Endothelial cell of umbilical vein (primary cell): Measurements from ENCODE around the gene MEAK7.

ENCODE experiments used
- CTCF ChIP-seq, 2 donors: IDR thresholded peaks; 1 replicate in 1 of 2; 2 replicates in 1 of 2; pipeline ENCODE4 v1.5.1; 2011; ENCODE audit warnings: low read length in 2 of 2, mild to moderate bottlenecking in 2 of 2, moderate library complexity in 2 of 2, control low read depth in 1 of 2, inconsistent platforms in 1 of 2, low read depth in 1 of 2; ENCODE audit not compliant: insufficient read depth in 1 of 2; ENCODE audit errors: extremely low read depth in 1 of 2
- EZH2 ChIP-seq: IDR thresholded peaks from 2 replicates; pipeline ENCODE4 v1.6.1; 2012; ENCODE audit warnings: borderline replicate concordance, low read depth, mild to moderate bottlenecking, moderate library complexity, low read length, inconsistent platforms; ENCODE audit not compliant: severe bottlenecking
- JUN ChIP-seq: IDR thresholded peaks from 2 replicates; pipeline ENCODE4 v1.6.1; 2011; ENCODE audit warnings: borderline replicate concordance, low read depth; ENCODE audit not compliant: insufficient read length, insufficient read depth
- MAX ChIP-seq: IDR thresholded peaks from 2 replicates; pipeline ENCODE4 v1.6.1; 2011; ENCODE audit not compliant: insufficient read depth, insufficient read length
- POLR2A ChIP-seq: IDR thresholded peaks from 2 replicates; pipeline ENCODE4 v1.6.1; 2012; ENCODE audit warnings: low read depth, mild to moderate bottlenecking, control low read depth, low read length
- POLR2AphosphoS5 ChIP-seq: IDR thresholded peaks from 2 replicates; pipeline ENCODE4 v1.6.1; 2012; ENCODE audit warnings: low read depth, mild to moderate bottlenecking, control low read depth, low read length, moderate library complexity; ENCODE audit not compliant: insufficient read depth

- no peak for TF ChIP-seq EZH2
- TF ChIP-seq CTCF (IDR thresholded peaks at IDR 0.05; ENCODE audit: extremely low read depth in 1 of 2, insufficient read depth in 1 of 2, low read depth in 1 of 2, low read length in 2 of 2) = no peak
- TF ChIP-seq POLR2A = no peak
- TF ChIP-seq POLR2AphosphoS5 = no peak
- TF ChIP-seq JUN = no peak
- no peak for TF ChIP-seq MAX
Observed at GRCh38 chr16:84553873-84554399, 49.5 kb upstream of the MEAK7 start.
